A673 (cell line): ENCODE data around the gene THSD4.

Source experiments
- CTCF ChIP-seq: fragments of 300-800, 200-600 bp; sonication (generic); conservative IDR thresholded peaks from 2 replicates; pipeline ENCODE4 v1.5.1; 2017; ENCODE audit warnings: low read depth, mild to moderate bottlenecking, antibody characterized with exemption, low read length, moderate library complexity, mixed read lengths
- EZH2 ChIP-seq: fragments of 200-600 bp; sonication (generic); IDR thresholded peaks from 2 replicates; pipeline ENCODE4 v1.6.1; 2017; ENCODE audit warnings: borderline replicate concordance, low read depth, mild to moderate bottlenecking, mixed read lengths, antibody characterized with exemption, low read length; ENCODE audit not compliant: poor library complexity, severe bottlenecking

GRCh38 chr15:71780115-71780976 is 665.1 kb downstream of the THSD4 start:
- TF ChIP-seq CTCF = peak; percentile 93
- no peak for TF ChIP-seq EZH2
